Umbilical cord (tissue), 2 donors: ENCODE measurements around the gene SLC17A3. TPM values are rescaled to one million over a fixed set of nuclear protein-coding genes. Genes with fewer than 3 reads are reported as not detected.

Experiments
- DNase-seq: peaks from one replicate; pipeline ENCODE4 v3.0.0-alpha.2; 2015; ENCODE audit warnings: low spot score
- total RNA-seq: library from RNA; depleted of rRNA; stranded (reverse); fragments of >200 nt; gene quantifications from one replicate; pipeline ENCODE4 v1.2.3, GENCODE V29; 2014; ENCODE audit warnings: low replicate concordance; ENCODE audit not compliant: insufficient read depth

The SLC17A3 gene
- total RNA-seq = 6.7 TPM

GRCh38 chr6:25874118-25874517 lies at the start of gene SLC17A3:
Gene SLC17A3 (minus strand): TSS chr6:25874243. CDS start chr6:25868387, 5,856 bp downstream.
- no peak for DNase-seq

- no peak for DNase-seq
These were observed 48.3 kb upstream of the SLC17A3 start for GRCh38 chr6:25922301-25922700.

GRCh38 chr6:25921525-25922203 lies 47.6 kb upstream of the SLC17A3 start:
- DNase-seq = no peak

- no peak for DNase-seq
These were observed 45.6 kb upstream of the SLC17A3 start for GRCh38 chr6:25919657-25920056.

- DNase-seq = no peak
These were observed 44.1 kb upstream of the SLC17A3 start for GRCh38 chr6:25918083-25918683.

GRCh38 chr6:25916789-25917490 lies 42.9 kb upstream of the SLC17A3 start:
- DNase-seq = no peak

- DNase-seq = no peak
These were observed 42.3 kb upstream of the SLC17A3 start for GRCh38 chr6:25916330-25916729.

GRCh38 chr6:25913741-25914140 lies 39.7 kb upstream of the SLC17A3 start:
- no peak for DNase-seq

GRCh38 chr6:25911351-25911750 lies 37.3 kb upstream of the SLC17A3 start:
- DNase-seq = no peak

- no peak for DNase-seq
These were observed 33.5 kb upstream of the SLC17A3 start for GRCh38 chr6:25907475-25908014.

- DNase-seq = no peak
These were observed 29.5 kb upstream of the SLC17A3 start for GRCh38 chr6:25903467-25904099.

- DNase-seq = no peak
These were observed 28.0 kb upstream of the SLC17A3 start for GRCh38 chr6:25902071-25902470.

GRCh38 chr6:25900843-25901242 lies 26.8 kb upstream of the SLC17A3 start:
- no peak for DNase-seq

GRCh38 chr6:25899580-25900408 lies 25.8 kb upstream of the SLC17A3 start:
- DNase-seq = no peak

GRCh38 chr6:25899123-25899522 lies 25.1 kb upstream of the SLC17A3 start:
- DNase-seq = no peak

- no peak for DNase-seq
These were observed 24.4 kb upstream of the SLC17A3 start for GRCh38 chr6:25898289-25898977.

GRCh38 chr6:25896252-25896651 lies 22.2 kb upstream of the SLC17A3 start:
- DNase-seq = no peak

GRCh38 chr6:25895771-25896170 lies 21.7 kb upstream of the SLC17A3 start:
- DNase-seq = no peak

- DNase-seq = no peak
These were observed 19.7 kb upstream of the SLC17A3 start for GRCh38 chr6:25893778-25894177.

GRCh38 chr6:25892877-25893276 lies 18.8 kb upstream of the SLC17A3 start:
- DNase-seq = no peak
